HCT116 (cell line): ENCODE results near the gene CTLA4. TPM values are rescaled to one million over a fixed set of nuclear protein-coding genes. Genes with fewer than 3 reads are reported as not detected.

Source experiments
- ATAC-seq: fragments of 200-7000 bp; cut with Tn5 transposase; 2 replicates; pipeline ENCODE4 v1.9.1; 2020; ENCODE audit warnings: mild to moderate bottlenecking, moderate library complexity
- Bru-seq: library from RNA; stranded (reverse); fragments of 400-500 nt; gene quantifications from one replicate; lab custom pipeline; 2021; lab: Mats Ljungman, UMichigan
- BruChase-seq, 2 experiments: library from RNA; stranded (reverse); fragments of 400-500 nt; gene quantifications; one replicate each; lab custom pipeline; 2021; lab: Mats Ljungman, UMichigan
- BruUV-seq: library from RNA; stranded (reverse); fragments of 400-500 nt; replicated peaks from 2 replicates; lab custom pipeline; 2021; lab: Mats Ljungman, UMichigan
- CTCF ChIA-PET: fragments of 300-600 bp; sonication (Branson Sonifier 250); formaldehyde crosslinking; loops from one replicate; lab custom pipeline; 2021; ENCODE audit warnings: antibody characterized with exemption; lab: Charles Lee
- POLR2A ChIA-PET: fragments of 300-600, 350-600 bp; sonication (Branson Sonifier 250); formaldehyde crosslinking; loops from one replicate; lab custom pipeline; 2021; ENCODE audit warnings: antibody characterized with exemption; lab: Charles Lee
- RAD21 ChIA-PET, 2 experiments: fragments of 300-600 bp; sonication (Branson Sonifier 250); formaldehyde crosslinking; loops; one replicate each; lab custom pipeline; 2023; ENCODE audit warnings: low total read pairs in 2 of 2; ENCODE audit not compliant: uncharacterized antibody in 2 of 2, unreplicated experiment in 2 of 2, low non-redundant PET in 1 of 2; lab: Charles Lee
- DNase-seq: peaks from one replicate; pipeline ENCODE4 v3.0.0-alpha.2; 2010; ENCODE audit warnings: low read depth, low spot score
- H2AFZ ChIP-seq: fragments of 200-600 bp; shearing (Covaris generic), sonication (generic); 2 replicates; pipeline ENCODE4 v1.6.1; 2017; ENCODE audit warnings: low read depth, mixed run types, mixed read lengths, antibody characterized with exemption, low read length; ENCODE audit not compliant: poor library complexity, severe bottlenecking
- H3K27ac ChIP-seq: 2 replicates; pipeline ENCODE4 v1.5.1; 2012; ENCODE audit warnings: low read depth, low read length
- H3K27me3 ChIP-seq: fragments of 200-600 bp; sonication (generic); 2 replicates; pipeline ENCODE4 v1.6.1; 2016; ENCODE audit warnings: mixed run types, low read length, mixed read lengths; ENCODE audit not compliant: insufficient read depth
- H3K36me3 ChIP-seq, 2 experiments: fragments of 200-500 bp in 1 of 2; fragments of 200-600 bp in 1 of 2; sonication (Bioruptor generic) in 1 of 2; sonication (generic) in 1 of 2; 2 replicates each; pipeline versions ENCODE4 v1.5.1 to v1.6.1; 2014 to 2016; ENCODE audit warnings: low read length in 2 of 2, inconsistent platforms in 1 of 2, mixed read lengths in 1 of 2, mixed run types in 1 of 2; ENCODE audit not compliant: insufficient read depth in 2 of 2, control insufficient read depth in 1 of 2
- H3K4me1 ChIP-seq, 2 experiments: fragments of 200-600 bp in 1 of 2; sonication (generic) in 1 of 2; 2 replicates each; pipeline versions ENCODE4 v1.5.1 to v1.6.1; 2012 to 2017; ENCODE audit warnings: low read length in 2 of 2, inconsistent platforms in 1 of 2, mild to moderate bottlenecking in 1 of 2, mixed read lengths in 1 of 2, mixed run types in 1 of 2, moderate library complexity in 1 of 2; ENCODE audit not compliant: insufficient read depth in 2 of 2, control insufficient read depth in 1 of 2
- H3K4me2 ChIP-seq: fragments of 200-600 bp; sonication (generic); 2 replicates; pipeline ENCODE4 v1.6.1; 2017; ENCODE audit warnings: mixed run types, low read length, mixed read lengths
- H3K4me3 ChIP-seq, 2 experiments: fragments of 200-600 bp in 1 of 2; sonication (generic) in 1 of 2; replicated peaks in 1 of 2; 2 replicates each; pipeline ENCODE4 v1.5.1; 2011 to 2016; ENCODE audit warnings: low read length in 2 of 2, control low read depth in 1 of 2, low read depth in 1 of 2, mild to moderate bottlenecking in 1 of 2, mixed read lengths in 1 of 2, mixed run types in 1 of 2
- H3K79me2 ChIP-seq: fragments of 200-600 bp; sonication (generic); 2 replicates; pipeline ENCODE4 v1.6.1; 2017; ENCODE audit warnings: mild to moderate bottlenecking, mixed run types, low read length, moderate library complexity, mixed read lengths; ENCODE audit not compliant: insufficient read depth
- H3K9ac ChIP-seq: fragments of 200-600 bp; sonication (generic); 2 replicates; pipeline ENCODE4 v1.6.1; 2016; ENCODE audit warnings: low read length, mixed read lengths
- H3K9me2 ChIP-seq: fragments of 200-600 bp; sonication (generic), shearing (Covaris generic); 2 replicates; pipeline ENCODE4 v1.6.1; 2017; ENCODE audit warnings: mixed run types, mild to moderate bottlenecking, moderate library complexity; ENCODE audit not compliant: insufficient read depth
- H3K9me3 ChIP-seq, 2 experiments: fragments of 200-500 bp in 1 of 2; fragments of 200-600 bp in 1 of 2; sonication (Bioruptor generic) in 1 of 2; sonication (generic) in 1 of 2; 2 replicates each; pipeline ENCODE4 v1.6.1; 2014 to 2017; ENCODE audit warnings: low read length in 2 of 2, mixed read lengths in 2 of 2, inconsistent platforms in 1 of 2, low read depth in 1 of 2, mild to moderate bottlenecking in 1 of 2, mixed run types in 1 of 2, moderate library complexity in 1 of 2; ENCODE audit not compliant: control insufficient read depth in 1 of 2, insufficient read depth in 1 of 2
- H4K20me1 ChIP-seq: fragments of 200-600 bp; sonication (generic), shearing (Covaris generic); 2 replicates; pipeline ENCODE4 v1.6.1; 2017; ENCODE audit warnings: mixed run types, mild to moderate bottlenecking, moderate library complexity; ENCODE audit not compliant: insufficient read depth
- ELF1 ChIP-seq: IDR thresholded peaks from 2 replicates; pipeline ENCODE4 v1.6.1; 2012; ENCODE audit warnings: low read depth, borderline replicate concordance
- ZNF274 ChIP-seq: fragments of 200-500 bp; sonication (Bioruptor generic); IDR thresholded peaks from 2 replicates; pipeline ENCODE4 v1.6.1; 2014; ENCODE audit warnings: mild to moderate bottlenecking, low read depth, low read length, inconsistent platforms
- intact Hi-C: fragments of 100-400 bp; cut with micrococcal nuclease; formaldehyde crosslinking; loops from 2 replicates; pipeline ENCODE4 v1.10.0; 2022
- long read RNA-seq: library from polyadenylated mRNA; unstranded; transcript quantifications from one replicate; pipeline ENCODE4 v2.0.0, GENCODE V29; 2021; ENCODE audit not compliant: unreplicated experiment
- polyA plus RNA-seq: library from polyadenylated mRNA; unstranded; fragments of >200 nt; gene quantifications from 2 replicates; pipeline ENCODE4 v1.2.1, GENCODE V29; 2012; ENCODE audit warnings: missing spikeins
- total RNA-seq: library from RNA; stranded (reverse); gene quantifications from one replicate; pipeline ENCODE4 v1.2.1, GENCODE V29; 2021; ENCODE audit not compliant: unreplicated experiment
- TF ChIP-seq, protein P1 (sequence below): IDR thresholded peaks from 2 replicates; pipeline ENCODE4 v1.6.1; 2011; ENCODE audit warnings: mild to moderate bottlenecking, low read length, moderate library complexity; ENCODE audit not compliant: insufficient replicate concordance; ENCODE audit errors: extremely low read depth
- TF ChIP-seq, protein P2 (sequence below): IDR thresholded peaks from 2 replicates; pipeline ENCODE4 v1.6.1; 2012
- TF ChIP-seq, protein P3 (sequence below): IDR thresholded peaks from 2 replicates; pipeline ENCODE4 v1.6.1; 2012; ENCODE audit warnings: low read depth

Gene CTLA4
- total RNA-seq (0.37 TPM), Bru-seq, nascent RNA (not detected), BruChase-seq, experiment 1, labeled RNA remaining after a 6-hour chase (not detected), BruChase-seq, experiment 2, labeled RNA remaining after a 2-hour chase (not detected)
- not detected in 2 replicates for polyA plus RNA-seq
- long read RNA-seq = 0 reads

DNA sequence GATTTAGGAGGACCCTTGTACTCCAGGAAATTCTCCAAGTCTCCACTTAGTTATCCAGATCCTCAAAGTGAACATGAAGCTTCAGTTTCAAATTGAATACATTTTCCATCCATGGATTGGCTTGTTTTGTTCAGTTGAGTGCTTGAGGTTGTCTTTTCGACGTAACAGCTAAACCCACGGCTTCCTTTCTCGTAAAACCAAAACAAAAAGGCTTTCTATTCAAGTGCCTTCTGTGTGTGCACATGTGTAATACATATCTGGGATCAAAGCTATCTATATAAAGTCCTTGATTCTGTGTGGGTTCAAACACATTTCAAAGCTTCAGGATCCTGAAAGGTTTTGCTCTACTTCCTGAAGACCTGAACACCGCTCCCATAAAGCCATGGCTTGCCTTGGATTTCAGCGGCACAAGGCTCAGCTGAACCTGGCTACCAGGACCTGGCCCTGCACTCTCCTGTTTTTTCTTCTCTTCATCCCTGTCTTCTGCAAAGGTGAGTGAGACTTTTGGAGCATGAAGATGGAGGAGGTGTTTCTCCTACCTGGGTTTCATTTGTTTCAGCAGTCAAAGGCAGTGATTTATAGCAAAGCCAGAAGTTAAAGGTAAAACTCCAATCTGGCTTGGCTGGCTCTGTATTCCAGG is at the start of gene CTLA4:
Gene CTLA4, plus strand, starts transcription at position 211 of the 640 bp plus-strand sequence. Its CDS starts 172 bp downstream, at position 383.
- Histone ChIP-seq H3K4me1 (no peaks in the 10 kb centered on the region), H3K27ac (no peak within 1 kb of the TSS), H3K36me3 (no peaks in the 10 kb centered on the region), H3K9me3 (no peaks in the 10 kb centered on the region), H3K9me2 (no peaks in the 10 kb centered on the region), H3K9ac (no peak within 1 kb of the TSS), H3K4me3 (no peak within 1 kb of the TSS), H3K79me2 (no peaks in the 10 kb centered on the region), H3K4me2 (no peak within 1 kb of the TSS), H2AFZ (no peak within 1 kb of the TSS), H4K20me1 (no peaks in the 10 kb centered on the region), H3K27me3 (peaks cover 13% of the 10 kb centered on the region; the same call in 1 of the 2 replicates)
- intact Hi-C loops = no loop called here
- CTCF ChIA-PET = interaction anchor here (1.1 kb wide), 1 partner anchor 10 kb away, joined by 4 read pairs; no protein-coding TSS in a partner anchor
- DNase-seq (no peak), ATAC-seq (no peak)
- POLR2A ChIA-PET = no interaction called here
- no peak for TF ChIP-seq ELF1
- TF ChIP-seq, protein P1, sequence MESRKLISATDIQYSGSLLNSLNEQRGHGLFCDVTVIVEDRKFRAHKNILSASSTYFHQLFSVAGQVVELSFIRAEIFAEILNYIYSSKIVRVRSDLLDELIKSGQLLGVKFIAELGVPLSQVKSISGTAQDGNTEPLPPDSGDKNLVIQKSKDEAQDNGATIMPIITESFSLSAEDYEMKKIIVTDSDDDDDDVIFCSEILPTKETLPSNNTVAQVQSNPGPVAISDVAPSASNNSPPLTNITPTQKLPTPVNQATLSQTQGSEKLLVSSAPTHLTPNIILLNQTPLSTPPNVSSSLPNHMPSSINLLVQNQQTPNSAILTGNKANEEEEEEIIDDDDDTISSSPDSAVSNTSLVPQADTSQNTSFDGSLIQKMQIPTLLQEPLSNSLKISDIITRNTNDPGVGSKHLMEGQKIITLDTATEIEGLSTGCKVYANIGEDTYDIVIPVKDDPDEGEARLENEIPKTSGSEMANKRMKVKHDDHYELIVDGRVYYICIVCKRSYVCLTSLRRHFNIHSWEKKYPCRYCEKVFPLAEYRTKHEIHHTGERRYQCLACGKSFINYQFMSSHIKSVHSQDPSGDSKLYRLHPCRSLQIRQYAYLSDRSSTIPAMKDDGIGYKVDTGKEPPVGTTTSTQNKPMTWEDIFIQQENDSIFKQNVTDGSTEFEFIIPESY = no peak
- TF ChIP-seq ZNF274 = no peak
- TF ChIP-seq, protein P2, sequence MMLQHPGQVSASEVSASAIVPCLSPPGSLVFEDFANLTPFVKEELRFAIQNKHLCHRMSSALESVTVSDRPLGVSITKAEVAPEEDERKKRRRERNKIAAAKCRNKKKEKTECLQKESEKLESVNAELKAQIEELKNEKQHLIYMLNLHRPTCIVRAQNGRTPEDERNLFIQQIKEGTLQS = no peak
- TF ChIP-seq, protein P3, sequence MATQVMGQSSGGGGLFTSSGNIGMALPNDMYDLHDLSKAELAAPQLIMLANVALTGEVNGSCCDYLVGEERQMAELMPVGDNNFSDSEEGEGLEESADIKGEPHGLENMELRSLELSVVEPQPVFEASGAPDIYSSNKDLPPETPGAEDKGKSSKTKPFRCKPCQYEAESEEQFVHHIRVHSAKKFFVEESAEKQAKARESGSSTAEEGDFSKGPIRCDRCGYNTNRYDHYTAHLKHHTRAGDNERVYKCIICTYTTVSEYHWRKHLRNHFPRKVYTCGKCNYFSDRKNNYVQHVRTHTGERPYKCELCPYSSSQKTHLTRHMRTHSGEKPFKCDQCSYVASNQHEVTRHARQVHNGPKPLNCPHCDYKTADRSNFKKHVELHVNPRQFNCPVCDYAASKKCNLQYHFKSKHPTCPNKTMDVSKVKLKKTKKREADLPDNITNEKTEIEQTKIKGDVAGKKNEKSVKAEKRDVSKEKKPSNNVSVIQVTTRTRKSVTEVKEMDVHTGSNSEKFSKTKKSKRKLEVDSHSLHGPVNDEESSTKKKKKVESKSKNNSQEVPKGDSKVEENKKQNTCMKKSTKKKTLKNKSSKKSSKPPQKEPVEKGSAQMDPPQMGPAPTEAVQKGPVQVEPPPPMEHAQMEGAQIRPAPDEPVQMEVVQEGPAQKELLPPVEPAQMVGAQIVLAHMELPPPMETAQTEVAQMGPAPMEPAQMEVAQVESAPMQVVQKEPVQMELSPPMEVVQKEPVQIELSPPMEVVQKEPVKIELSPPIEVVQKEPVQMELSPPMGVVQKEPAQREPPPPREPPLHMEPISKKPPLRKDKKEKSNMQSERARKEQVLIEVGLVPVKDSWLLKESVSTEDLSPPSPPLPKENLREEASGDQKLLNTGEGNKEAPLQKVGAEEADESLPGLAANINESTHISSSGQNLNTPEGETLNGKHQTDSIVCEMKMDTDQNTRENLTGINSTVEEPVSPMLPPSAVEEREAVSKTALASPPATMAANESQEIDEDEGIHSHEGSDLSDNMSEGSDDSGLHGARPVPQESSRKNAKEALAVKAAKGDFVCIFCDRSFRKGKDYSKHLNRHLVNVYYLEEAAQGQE = no peak
- RAD21 ChIA-PET = no interaction called here
- no TSS peak for BruUV-seq
